RWPE2 (cell line): ENCODE data around the gene CALML5.

Experiments
- ATAC-seq: fragments of 200-7000 bp; cut with Tn5 transposase; 3 replicates; pipeline ENCODE4 v1.9.1; 2021; ENCODE audit warnings: low read depth
- DNase-seq: peaks from one replicate; pipeline ENCODE4 v3.0.0-alpha.2; 2020; ENCODE audit warnings: low spot score
- H3K27ac ChIP-seq: fragments of 450-650 bp; 2 replicates; pipeline ENCODE4 v1.5.1; 2017; ENCODE audit warnings: mild to moderate bottlenecking; ENCODE audit not compliant: poor library complexity, severe bottlenecking
- H3K27me3 ChIP-seq: fragments of 250-450 bp; sonication (Bioruptor Pico); 2 replicates; pipeline ENCODE4 v1.5.1; 2021; ENCODE audit warnings: mild to moderate bottlenecking, moderate library complexity; ENCODE audit not compliant: insufficient read depth, poor library complexity, severe bottlenecking
- H3K36me3 ChIP-seq: fragments of 250-450 bp; sonication (Bioruptor Pico); 2 replicates; pipeline ENCODE4 v1.5.1; 2020; ENCODE audit warnings: low read depth, mild to moderate bottlenecking, moderate library complexity
- H3K4me1 ChIP-seq: fragments of 250-450 bp; sonication (Bioruptor Pico); 2 replicates; pipeline ENCODE4 v1.5.1; 2021; ENCODE audit warnings: mild to moderate bottlenecking, moderate library complexity; ENCODE audit not compliant: insufficient read depth, poor library complexity, severe bottlenecking
- H3K4me3 ChIP-seq: fragments of 250-450 bp; sonication (Bioruptor Pico); 2 replicates; pipeline ENCODE4 v1.5.1; 2021; ENCODE audit warnings: mild to moderate bottlenecking, moderate library complexity; ENCODE audit not compliant: severe bottlenecking
- H3K9me3 ChIP-seq: fragments of 250-450 bp; sonication (Bioruptor Pico); 2 replicates; pipeline ENCODE4 v1.5.1; 2021; ENCODE audit warnings: mild to moderate bottlenecking, moderate library complexity; ENCODE audit not compliant: severe bottlenecking
- TF ChIP-seq, protein P1 (sequence below): fragments of 450-650 bp; IDR thresholded peaks from one replicate; pipeline ENCODE4 v1.5.1; 2017; ENCODE audit warnings: mild to moderate bottlenecking, moderate library complexity; ENCODE audit not compliant: poor library complexity, severe bottlenecking

Gene CALML5

DNA sequence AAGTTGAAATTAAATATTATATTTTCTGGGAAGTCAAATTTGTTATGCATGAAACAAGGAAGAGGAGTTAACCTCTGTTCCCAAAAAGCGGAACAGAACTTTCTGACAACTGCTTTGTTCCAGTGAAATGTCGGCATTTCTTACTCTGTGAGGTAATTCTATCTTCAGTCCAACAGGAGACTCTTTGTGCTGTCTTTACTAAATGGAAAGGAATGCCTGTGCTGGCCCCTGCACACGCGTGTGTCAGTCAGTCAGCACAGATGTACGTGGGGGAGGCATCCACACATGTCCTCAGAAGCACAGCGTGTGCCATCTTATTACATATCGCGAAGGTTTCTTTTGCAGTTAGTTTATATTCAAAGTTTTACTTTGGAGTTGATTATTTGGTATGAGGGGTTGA lies 49.5 kb downstream of the CALML5 start:
- TF ChIP-seq, protein P1, sequence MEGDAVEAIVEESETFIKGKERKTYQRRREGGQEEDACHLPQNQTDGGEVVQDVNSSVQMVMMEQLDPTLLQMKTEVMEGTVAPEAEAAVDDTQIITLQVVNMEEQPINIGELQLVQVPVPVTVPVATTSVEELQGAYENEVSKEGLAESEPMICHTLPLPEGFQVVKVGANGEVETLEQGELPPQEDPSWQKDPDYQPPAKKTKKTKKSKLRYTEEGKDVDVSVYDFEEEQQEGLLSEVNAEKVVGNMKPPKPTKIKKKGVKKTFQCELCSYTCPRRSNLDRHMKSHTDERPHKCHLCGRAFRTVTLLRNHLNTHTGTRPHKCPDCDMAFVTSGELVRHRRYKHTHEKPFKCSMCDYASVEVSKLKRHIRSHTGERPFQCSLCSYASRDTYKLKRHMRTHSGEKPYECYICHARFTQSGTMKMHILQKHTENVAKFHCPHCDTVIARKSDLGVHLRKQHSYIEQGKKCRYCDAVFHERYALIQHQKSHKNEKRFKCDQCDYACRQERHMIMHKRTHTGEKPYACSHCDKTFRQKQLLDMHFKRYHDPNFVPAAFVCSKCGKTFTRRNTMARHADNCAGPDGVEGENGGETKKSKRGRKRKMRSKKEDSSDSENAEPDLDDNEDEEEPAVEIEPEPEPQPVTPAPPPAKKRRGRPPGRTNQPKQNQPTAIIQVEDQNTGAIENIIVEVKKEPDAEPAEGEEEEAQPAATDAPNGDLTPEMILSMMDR: peak; percentile 12
- peak overlapping the region; percentile 72 for H3K27ac ChIP-seq
- H3K4me3 ChIP-seq: peak overlapping the region; percentile 53

GRCh38 chr10:5449227-5449626 lies 50.1 kb downstream of the CALML5 start:
- H3K27ac ChIP-seq: peak overlapping the region; percentile 72
- H3K4me3 ChIP-seq: peak overlapping the region; percentile 53
- peaks cover 30% of the 10 kb centered on the region for H3K4me1 ChIP-seq
- ATAC-seq (no peak), DNase-seq (no peak)
- no peaks in the 10 kb centered on the region for H3K9me3 ChIP-seq
- H3K27me3 ChIP-seq: no peaks in the 10 kb centered on the region
- peaks cover 83% of the 10 kb centered on the region for H3K36me3 ChIP-seq
- TF ChIP-seq, protein P1: no peak

More for the DNA sequence above, 49.5 kb downstream of the CALML5 start:
- peak; percentile 79 for ATAC-seq
- DNase-seq: no peak
- peaks cover 88% of the 10 kb centered on the region for H3K36me3 ChIP-seq
- H3K4me1 ChIP-seq: peaks cover 30% of the 10 kb centered on the region
- H3K27me3 ChIP-seq: no peaks in the 10 kb centered on the region
- H3K9me3 ChIP-seq: no peaks in the 10 kb centered on the region
